Breast epithelium (tissue), 4 donors: ENCODE results near the gene HEY2. TPM values are rescaled to one million over a fixed set of nuclear protein-coding genes. Genes with fewer than 3 reads are reported as not detected.

ENCODE experiments used
- DNase-seq, 2 donors: peaks; one replicate each; pipeline ENCODE4 v3.0.0-alpha.2; 2019; ENCODE audit warnings: low spot score in 2 of 2
- H3K27ac ChIP-seq, 2 donors: fragments of 200-600 bp; sonication (generic) in 1 of 2; one replicate each; pipeline ENCODE4 v1.5.1; 2016 to 2019; ENCODE audit warnings: mild to moderate bottlenecking in 1 of 2
- H3K27me3 ChIP-seq, 2 donors: fragments of 200-600 bp; sonication (generic) in 1 of 2; one replicate each; pipeline versions ENCODE4 v1.5.1 to v1.6.0; 2017 to 2019; ENCODE audit warnings: control low read depth in 1 of 2, mild to moderate bottlenecking in 1 of 2
- H3K36me3 ChIP-seq: fragments of 200-600 bp; one replicate; pipeline ENCODE4 v1.5.1; 2019
- H3K4me1 ChIP-seq, 2 donors: fragments of 200-600 bp; sonication (generic); one replicate each; pipeline ENCODE4 v1.5.1; 2016 to 2019; ENCODE audit warnings: control low read depth in 1 of 2
- H3K4me3 ChIP-seq, 3 donors: fragments of 200-600 bp; sonication (generic); 1 replicate in 2 of 3; 2 replicates in 1 of 3; pipeline ENCODE4 v1.5.1; 2016 to 2019; ENCODE audit warnings: mild to moderate bottlenecking in 3 of 3, moderate library complexity in 2 of 3
- H3K9me3 ChIP-seq, 2 donors: fragments of 200-600 bp; sonication (generic) in 1 of 2; one replicate each; pipeline ENCODE4 v1.5.1; 2016 to 2019; ENCODE audit warnings: control low read depth in 1 of 2
- POLR2A ChIP-seq: fragments of 450-650 bp; IDR thresholded peaks from one replicate; pipeline ENCODE4 v1.6.1; 2016; ENCODE audit warnings: antibody characterized with exemption, mild to moderate bottlenecking, moderate library complexity
- POLR2AphosphoS5 ChIP-seq, 3 donors: sonication (generic); formaldehyde crosslinking; IDR thresholded peaks; one replicate each; pipeline ENCODE4 v1.6.1; 2017; ENCODE audit warnings: antibody characterized with exemption in 3 of 3
- intact Hi-C: fragments of 100-400 bp; cut with DNase I; formaldehyde crosslinking; loops from one replicate; pipeline ENCODE4 v1.15.1; 2023; ENCODE audit warnings: low total_unique reads
- total RNA-seq, 3 donors: library from RNA; depleted of rRNA; stranded (reverse); fragments of >200 nt; gene quantifications; one replicate each; pipeline ENCODE4 v1.1.0, GENCODE V29; 2016
- TF ChIP-seq, protein P1 (sequence below), 3 donors: fragments of 450-650 bp; IDR thresholded peaks; one replicate each; pipeline ENCODE4 v1.5.1; 2016 to 2017; ENCODE audit warnings: antibody characterized with exemption in 3 of 3, mild to moderate bottlenecking in 3 of 3, moderate library complexity in 3 of 3

HEY2 gene
- total RNA-seq, 3 donors from 2014 or later, result 2.3 to 8.2 (median 2.4) TPM

DNA sequence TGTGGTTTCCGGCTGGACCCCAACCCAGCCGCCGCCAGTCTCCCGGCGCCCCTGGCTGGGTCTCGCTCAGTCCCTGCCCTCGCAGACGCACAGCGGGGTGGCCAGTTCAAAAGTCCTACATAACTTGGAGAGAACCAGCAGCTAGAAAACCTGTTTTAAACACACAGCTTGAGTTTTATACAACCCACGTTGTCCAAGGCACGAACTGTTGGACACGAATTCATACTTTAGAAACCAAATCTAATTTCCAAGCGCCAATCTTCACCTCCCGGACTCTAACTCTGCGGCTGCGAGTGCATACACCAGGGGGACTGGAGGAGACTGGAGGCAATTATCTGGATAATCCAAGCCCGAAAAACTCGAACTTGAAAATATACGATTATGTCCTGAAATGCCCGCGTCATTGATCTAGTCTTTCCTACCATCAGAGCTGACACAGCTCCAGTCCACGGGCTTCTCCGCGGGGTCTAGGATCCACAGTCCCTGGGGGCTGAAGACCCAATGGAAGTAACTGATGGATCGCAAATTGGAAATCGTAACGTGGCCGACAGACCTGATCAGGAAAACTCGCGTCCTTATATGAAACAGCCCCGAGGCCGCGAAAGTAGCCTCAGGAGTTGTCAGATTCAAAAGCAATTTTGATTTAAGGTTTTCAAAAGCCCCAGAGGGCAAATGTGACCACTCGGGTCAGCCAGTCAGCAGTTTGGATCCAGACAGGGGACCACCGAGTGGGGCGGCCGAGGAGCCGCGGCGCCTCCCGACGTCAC is 843 bp upstream of the HEY2 start:
- no peak for DNase-seq
- no peaks in the 10 kb centered on the region for H3K4me1 ChIP-seq
- intact Hi-C loops, result no loop called here
- TF ChIP-seq, protein P1, sequence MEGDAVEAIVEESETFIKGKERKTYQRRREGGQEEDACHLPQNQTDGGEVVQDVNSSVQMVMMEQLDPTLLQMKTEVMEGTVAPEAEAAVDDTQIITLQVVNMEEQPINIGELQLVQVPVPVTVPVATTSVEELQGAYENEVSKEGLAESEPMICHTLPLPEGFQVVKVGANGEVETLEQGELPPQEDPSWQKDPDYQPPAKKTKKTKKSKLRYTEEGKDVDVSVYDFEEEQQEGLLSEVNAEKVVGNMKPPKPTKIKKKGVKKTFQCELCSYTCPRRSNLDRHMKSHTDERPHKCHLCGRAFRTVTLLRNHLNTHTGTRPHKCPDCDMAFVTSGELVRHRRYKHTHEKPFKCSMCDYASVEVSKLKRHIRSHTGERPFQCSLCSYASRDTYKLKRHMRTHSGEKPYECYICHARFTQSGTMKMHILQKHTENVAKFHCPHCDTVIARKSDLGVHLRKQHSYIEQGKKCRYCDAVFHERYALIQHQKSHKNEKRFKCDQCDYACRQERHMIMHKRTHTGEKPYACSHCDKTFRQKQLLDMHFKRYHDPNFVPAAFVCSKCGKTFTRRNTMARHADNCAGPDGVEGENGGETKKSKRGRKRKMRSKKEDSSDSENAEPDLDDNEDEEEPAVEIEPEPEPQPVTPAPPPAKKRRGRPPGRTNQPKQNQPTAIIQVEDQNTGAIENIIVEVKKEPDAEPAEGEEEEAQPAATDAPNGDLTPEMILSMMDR (IDR thresholded peaks at IDR 0.05), result no peak
- TF ChIP-seq POLR2A (no peak), POLR2AphosphoS5 (IDR thresholded peaks at IDR 0.05) (no peak)
- no peaks in the 10 kb centered on the region for H3K27me3 ChIP-seq
- peak overlapping the region; percentile 64 to 80 (median 76) for H3K4me3 ChIP-seq
- H3K36me3 ChIP-seq, result no peaks in the 10 kb centered on the region
- H3K9me3 ChIP-seq, result no peaks in the 10 kb centered on the region
- peak overlapping the region; percentile 88 to 94 for H3K27ac ChIP-seq

GRCh38 chr6:125749865-125750691 is 646 bp downstream of the HEY2 start:
- Histone ChIP-seq H3K9me3 (no peaks in the 10 kb centered on the region), H3K27me3 (no peaks in the 10 kb centered on the region), H3K27ac (peak overlapping the region; percentile 88 to 94), H3K4me3 (peak overlapping the region; percentile 64 to 80 (median 76)), H3K4me1 (no peaks in the 10 kb centered on the region), H3K36me3 (no peaks in the 10 kb centered on the region)
- no peak for DNase-seq
- intact Hi-C loops, result loop anchor here (10.0 kb wide), 1 partner anchor 445 kb away; the partner anchor contains the start of gene HDDC2
- TF ChIP-seq POLR2A (no peak), POLR2AphosphoS5 (IDR thresholded peaks at IDR 0.05) (no peak)
- TF ChIP-seq, protein P1 (IDR thresholded peaks at IDR 0.05), result no peak

DNA sequence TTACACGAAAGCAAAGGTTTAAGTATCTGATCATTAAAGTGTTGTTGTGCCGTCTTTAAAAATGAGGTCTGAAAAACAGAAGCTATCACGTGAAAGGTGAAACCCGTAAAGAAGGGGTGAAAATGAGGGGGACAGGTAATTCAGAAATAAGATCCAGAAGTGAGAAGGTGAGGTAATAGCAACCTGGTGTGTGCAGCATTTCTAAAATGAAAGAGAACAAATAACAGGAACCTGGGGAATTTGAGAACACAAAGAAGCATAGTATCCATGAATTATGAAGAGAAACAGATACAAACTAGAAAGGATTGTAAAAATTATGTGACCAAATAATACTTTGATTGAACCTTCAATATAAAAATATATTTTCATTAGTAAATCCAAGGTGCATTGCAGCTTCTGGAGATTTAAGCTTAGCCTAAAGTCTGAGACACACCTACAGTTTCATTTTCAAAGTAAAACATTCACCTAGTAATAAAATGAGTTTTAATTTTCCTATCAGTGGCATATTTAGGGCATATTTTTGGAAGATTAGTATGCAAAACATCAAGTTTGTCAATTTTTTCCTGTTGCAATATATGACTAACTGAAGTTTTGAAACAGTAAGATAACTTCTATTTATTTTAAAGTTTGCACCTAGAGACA is 1.4 kb downstream of the HEY2 start:
- Histone ChIP-seq H3K27ac (peak overlapping the region in 1 of 2 donors; percentile 94), H3K9me3 (no peaks in the 10 kb centered on the region), H3K27me3 (no peaks in the 10 kb centered on the region), H3K4me3 (peak overlapping the region; percentile 64 to 80 (median 76)), H3K36me3 (no peaks in the 10 kb centered on the region), H3K4me1 (no peaks in the 10 kb centered on the region)
- intact Hi-C loops, result loop anchor here (10.0 kb wide), 1 partner anchor 446 kb away; the partner anchor contains the start of gene HDDC2
- DNase-seq, result no peak
- TF ChIP-seq POLR2AphosphoS5 (IDR thresholded peaks at IDR 0.05) (no peak), POLR2A (no peak)
- TF ChIP-seq, protein P1 (IDR thresholded peaks at IDR 0.05), result no peak

GRCh38 chr6:125751334-125751916 is 2.0 kb downstream of the HEY2 start:
- Histone ChIP-seq H3K4me1 (no peaks in the 10 kb centered on the region), H3K9me3 (no peaks in the 10 kb centered on the region), H3K27ac (no peak overlapping the region), H3K4me3 (peak overlapping the region; percentile 64 to 80 (median 76)), H3K27me3 (no peaks in the 10 kb centered on the region), H3K36me3 (no peaks in the 10 kb centered on the region)
- intact Hi-C loops, result loop anchor here (10.0 kb wide), 1 partner anchor 447 kb away; the partner anchor contains the start of gene HDDC2
- no peak for DNase-seq
- TF ChIP-seq, protein P1 (IDR thresholded peaks at IDR 0.05), result no peak
- TF ChIP-seq POLR2AphosphoS5 (IDR thresholded peaks at IDR 0.05), result no peak
- TF ChIP-seq POLR2A, result no peak
